ENCODE results near the gene RAB24.

DNA sequence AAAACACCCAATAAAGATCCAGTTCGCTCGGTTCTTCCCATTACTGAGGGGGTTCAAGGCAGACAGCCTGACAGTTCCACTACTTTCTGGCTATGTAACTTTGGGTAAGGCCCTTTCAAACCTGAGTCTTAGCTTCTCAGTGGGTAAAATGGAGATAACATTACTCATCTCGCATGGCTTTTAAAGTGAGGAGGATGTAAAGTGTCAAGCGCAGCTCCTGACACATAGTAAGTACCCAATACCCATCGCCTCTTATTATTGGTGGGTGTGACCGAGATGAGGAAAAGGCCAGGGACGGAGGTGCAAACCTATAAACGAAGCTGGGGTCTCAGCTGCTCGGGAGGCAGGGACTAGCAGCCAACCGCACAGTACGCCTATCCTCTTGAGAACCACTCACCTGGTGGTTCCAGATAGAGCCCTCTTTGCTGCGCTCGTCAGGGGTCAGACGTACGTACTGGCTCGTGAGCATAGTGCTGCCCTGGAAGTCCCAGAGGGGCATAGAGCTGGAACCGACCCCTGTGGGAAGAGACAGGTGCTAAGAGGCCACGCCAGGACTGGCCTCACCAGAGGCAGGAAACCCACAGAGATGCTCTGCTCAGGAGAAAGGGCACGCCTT, 47.4 kb upstream of the RAB24 start:
- TF ChIP-seq, protein P1, sequence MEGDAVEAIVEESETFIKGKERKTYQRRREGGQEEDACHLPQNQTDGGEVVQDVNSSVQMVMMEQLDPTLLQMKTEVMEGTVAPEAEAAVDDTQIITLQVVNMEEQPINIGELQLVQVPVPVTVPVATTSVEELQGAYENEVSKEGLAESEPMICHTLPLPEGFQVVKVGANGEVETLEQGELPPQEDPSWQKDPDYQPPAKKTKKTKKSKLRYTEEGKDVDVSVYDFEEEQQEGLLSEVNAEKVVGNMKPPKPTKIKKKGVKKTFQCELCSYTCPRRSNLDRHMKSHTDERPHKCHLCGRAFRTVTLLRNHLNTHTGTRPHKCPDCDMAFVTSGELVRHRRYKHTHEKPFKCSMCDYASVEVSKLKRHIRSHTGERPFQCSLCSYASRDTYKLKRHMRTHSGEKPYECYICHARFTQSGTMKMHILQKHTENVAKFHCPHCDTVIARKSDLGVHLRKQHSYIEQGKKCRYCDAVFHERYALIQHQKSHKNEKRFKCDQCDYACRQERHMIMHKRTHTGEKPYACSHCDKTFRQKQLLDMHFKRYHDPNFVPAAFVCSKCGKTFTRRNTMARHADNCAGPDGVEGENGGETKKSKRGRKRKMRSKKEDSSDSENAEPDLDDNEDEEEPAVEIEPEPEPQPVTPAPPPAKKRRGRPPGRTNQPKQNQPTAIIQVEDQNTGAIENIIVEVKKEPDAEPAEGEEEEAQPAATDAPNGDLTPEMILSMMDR (optimal IDR thresholded peaks at IDR 0.05 in 1 of 3, IDR thresholded peaks at IDR 0.05 in 1 of 3, conservative IDR thresholded peaks at IDR 0.05 in 1 of 3; ENCODE audit: extremely low read depth in 1 of 3, insufficient read depth in 2 of 3, low read length in 3 of 3), result no peak
- no peak for TF ChIP-seq EZH2 (IDR thresholded peaks at IDR 0.05; ENCODE audit: low read length)
